ENCODE results near the gene VAV3.
"Not testable (repeated sequence)": the region's sequence is repeated elsewhere in the genome, so short reads cannot be mapped to it uniquely, and the experiment has no call there.

The VAV3 gene

GRCh38 chr1:107740579-107740978 lies 224.4 kb downstream of the VAV3 start:
- H3K27me3 ChIP-seq (ENCODE audit: insufficient read depth, poor library complexity, severe bottlenecking), result no peaks in the 10 kb centered on the region
- DNase-seq (ENCODE audit: low read depth in 1 of 2, low spot score in 1 of 2), result no peak
- no peak overlapping the region for H3K27ac ChIP-seq (replicated peaks)
- H3K4me3 ChIP-seq (replicated peaks; ENCODE audit: insufficient read depth, low read length), result no peak overlapping the region
- TF ChIP-seq CTCF (IDR thresholded peaks at IDR 0.05; ENCODE audit: insufficient read depth, low read length), result no peak

GRCh38 chr1:107739651-107740050 lies 225.3 kb downstream of the VAV3 start:
- TF ChIP-seq SPI1 (IDR thresholded peaks at IDR 0.05; ENCODE audit: borderline replicate concordance, low read depth) (no peak), REST (IDR thresholded peaks at IDR 0.05; ENCODE audit: insufficient replicate concordance, low read depth) (no peak), CTCF (IDR thresholded peaks at IDR 0.05; ENCODE audit: insufficient read depth, low read length) (no peak), POLR2AphosphoS5 (IDR thresholded peaks at IDR 0.05; ENCODE audit: low read depth) (no peak), GABPA (IDR thresholded peaks at IDR 0.05; ENCODE audit: low read depth) (no peak)
- no peak overlapping the region for H3K4me3 ChIP-seq (replicated peaks; ENCODE audit: insufficient read depth, low read length)
- no peak overlapping the region for H3K27ac ChIP-seq (replicated peaks)
- no peak for DNase-seq (ENCODE audit: low read depth in 1 of 2, low spot score in 1 of 2)
- no peaks in the 10 kb centered on the region for H3K27me3 ChIP-seq (ENCODE audit: insufficient read depth, poor library complexity, severe bottlenecking)

GRCh38 chr1:107739201-107739600 lies 225.8 kb downstream of the VAV3 start:
- TF ChIP-seq GABPA (IDR thresholded peaks at IDR 0.05; ENCODE audit: low read depth) (no peak), CTCF (IDR thresholded peaks at IDR 0.05; ENCODE audit: insufficient read depth, low read length) (no peak), REST (IDR thresholded peaks at IDR 0.05; ENCODE audit: insufficient replicate concordance, low read depth) (no peak), POLR2AphosphoS5 (IDR thresholded peaks at IDR 0.05; ENCODE audit: low read depth) (no peak), SPI1 (IDR thresholded peaks at IDR 0.05; ENCODE audit: borderline replicate concordance, low read depth) (no peak)
- Histone ChIP-seq H3K27me3 (ENCODE audit: insufficient read depth, poor library complexity, severe bottlenecking) (no peaks in the 10 kb centered on the region), H3K27ac (replicated peaks) (no peak overlapping the region), H3K4me3 (replicated peaks; ENCODE audit: insufficient read depth, low read length) (no peak overlapping the region)
- DNase-seq (ENCODE audit: low read depth in 1 of 2, low spot score in 1 of 2), result peak in 1 of 2 experiments; percentile 18

- not testable (repeated sequence) for H3K27ac ChIP-seq (replicated peaks); H3K4me3 ChIP-seq (replicated peaks; ENCODE audit: insufficient read depth, low read length); H3K27me3 ChIP-seq (ENCODE audit: insufficient read depth, poor library complexity, severe bottlenecking); DNase-seq (ENCODE audit: low read depth in 1 of 2, low spot score in 1 of 2)
Measured at GRCh38 chr1:107733401-107733800, 231.6 kb downstream of the VAV3 start.
